Neural progenitor cell (in vitro differentiated cells): Measurements from ENCODE around the gene MLN.
A peak's percentile ranks its signal among the peaks of the same experiment; 100 is the strongest.

ENCODE experiments used
- CTCF ChIP-seq: fragments of 200-600 bp; sonication (generic); IDR thresholded peaks from 2 replicates; pipeline ENCODE4 v1.5.1; 2017; ENCODE audit warnings: antibody characterized with exemption, mild to moderate bottlenecking
- EZH2phosphoT487 ChIP-seq: fragments of 200-600 bp; sonication (generic); IDR thresholded peaks from 2 replicates; pipeline ENCODE4 v1.6.1; 2017; ENCODE audit warnings: antibody characterized with exemption

GRCh38 chr6:33771146-33772081 is 32.4 kb downstream of the MLN start:
- peak; percentile 93 for TF ChIP-seq CTCF
- no peak for TF ChIP-seq EZH2phosphoT487
